Dedifferentiated amniotic fluid mesenchymal stem cell (primary cell): ENCODE measurements around the gene TEKT2.

ENCODE experiments used
- DNase-seq: peaks from one replicate; pipeline ENCODE4 v3.0.0-alpha.2; 2016; ENCODE audit errors: extremely low spot score

The TEKT2 gene

DNA sequence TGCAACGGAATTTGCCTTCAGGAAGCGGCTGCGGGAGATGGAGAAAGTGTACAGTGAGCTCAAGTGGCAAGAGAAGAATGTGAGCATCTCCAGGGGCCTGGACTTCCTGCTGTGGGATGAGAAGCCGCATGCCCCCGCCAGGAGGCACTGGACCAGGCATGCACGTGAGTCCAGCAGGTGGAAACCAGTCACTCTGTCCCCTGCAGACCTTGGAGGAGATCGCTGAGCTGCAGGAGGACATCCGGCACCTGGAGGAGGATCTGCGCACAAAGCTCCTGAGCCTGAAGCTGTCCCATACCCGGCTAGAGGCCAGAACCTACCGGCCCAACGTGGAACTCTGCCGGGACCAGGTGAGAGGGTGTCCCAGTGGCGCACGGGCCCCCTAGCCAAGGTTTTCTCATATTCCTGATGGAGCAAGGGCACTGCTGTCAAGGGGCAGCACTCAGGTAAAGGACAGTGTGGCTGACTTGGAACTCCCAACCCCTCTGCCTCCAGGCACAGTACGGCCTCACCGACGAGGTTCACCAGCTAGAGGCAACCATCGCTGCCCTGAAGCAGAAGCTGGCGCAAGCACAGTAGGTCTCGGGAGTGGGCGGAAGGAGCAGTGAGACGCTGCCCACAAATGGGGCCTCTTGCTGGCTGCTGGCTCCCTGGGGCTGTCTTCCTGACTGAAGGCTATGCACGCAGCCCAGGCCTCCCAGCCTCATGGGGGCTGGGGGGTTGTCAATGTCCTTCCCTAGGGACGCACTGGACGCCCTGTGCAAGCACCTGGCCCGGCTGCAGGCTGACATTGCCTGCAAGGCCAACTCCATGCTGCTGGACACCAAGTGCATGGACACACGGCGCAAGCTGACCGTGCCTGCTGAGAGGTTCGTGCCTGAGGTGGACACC, 3.6 kb downstream of the TEKT2 start:
- DNase-seq: no peak

DNA sequence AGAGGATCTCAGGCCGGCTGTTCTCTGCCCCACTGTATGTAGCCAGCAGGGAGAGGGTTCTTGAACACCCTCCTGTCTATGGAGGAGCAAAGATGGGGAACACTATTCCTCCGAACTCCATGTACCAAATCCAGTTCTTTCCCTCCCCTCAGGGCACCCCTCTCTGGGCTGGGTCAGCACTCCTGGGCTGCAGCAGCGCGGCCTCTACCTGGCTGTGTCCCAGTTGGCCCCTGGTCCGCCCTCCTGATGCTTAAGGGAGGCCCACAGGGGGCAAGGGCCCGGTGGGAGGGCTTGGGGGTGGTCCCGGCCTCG, 4.3 kb downstream of the TEKT2 start:
- DNase-seq: no peak

DNA sequence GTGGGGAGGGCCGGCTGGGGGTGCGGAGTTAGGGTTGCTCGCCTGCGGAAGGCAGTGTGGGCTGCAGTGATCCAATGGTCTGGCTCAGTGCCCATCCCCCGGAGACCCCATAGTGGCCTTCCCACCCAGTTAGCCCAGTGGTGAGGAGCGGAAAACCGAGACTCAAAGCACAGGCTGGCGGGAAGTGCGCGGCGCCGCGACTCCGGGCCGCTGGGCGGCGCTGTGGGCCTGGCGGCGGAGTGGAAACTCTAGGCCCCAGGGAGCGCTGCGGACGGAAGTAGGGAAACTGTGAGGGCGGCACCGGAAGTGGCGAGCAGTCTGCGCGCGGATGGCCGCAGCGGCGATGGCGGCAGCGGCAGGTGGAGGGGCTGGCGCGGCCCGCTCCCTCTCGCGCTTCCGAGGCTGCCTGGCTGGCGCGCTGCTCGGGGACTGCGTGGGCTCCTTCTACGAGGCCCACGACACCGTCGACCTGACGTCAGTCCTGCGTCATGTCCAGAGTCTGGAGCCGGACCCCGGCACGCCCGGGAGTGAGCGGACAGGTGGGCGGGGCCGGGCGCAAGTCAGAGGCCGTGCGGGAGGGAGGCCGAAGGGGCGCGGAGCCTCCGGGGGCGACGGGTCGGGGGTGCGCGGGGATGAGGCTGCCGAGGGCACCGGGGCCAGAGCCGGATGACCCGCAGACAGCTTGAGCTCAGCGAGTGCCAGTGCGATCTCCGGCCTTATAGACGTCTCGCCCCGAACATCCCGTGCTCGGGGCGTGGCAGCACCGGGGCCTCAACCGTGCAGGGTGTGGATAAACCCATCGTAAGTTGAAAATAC, 4.9 kb downstream of the TEKT2 start, which contains the start of gene ADPRS:
TSS of gene ADPRS (plus strand) at position 316 of the 816 bp plus-strand sequence. CDS start at position 329, 13 bp downstream.
- peak; percentile 87 for DNase-seq

DNA sequence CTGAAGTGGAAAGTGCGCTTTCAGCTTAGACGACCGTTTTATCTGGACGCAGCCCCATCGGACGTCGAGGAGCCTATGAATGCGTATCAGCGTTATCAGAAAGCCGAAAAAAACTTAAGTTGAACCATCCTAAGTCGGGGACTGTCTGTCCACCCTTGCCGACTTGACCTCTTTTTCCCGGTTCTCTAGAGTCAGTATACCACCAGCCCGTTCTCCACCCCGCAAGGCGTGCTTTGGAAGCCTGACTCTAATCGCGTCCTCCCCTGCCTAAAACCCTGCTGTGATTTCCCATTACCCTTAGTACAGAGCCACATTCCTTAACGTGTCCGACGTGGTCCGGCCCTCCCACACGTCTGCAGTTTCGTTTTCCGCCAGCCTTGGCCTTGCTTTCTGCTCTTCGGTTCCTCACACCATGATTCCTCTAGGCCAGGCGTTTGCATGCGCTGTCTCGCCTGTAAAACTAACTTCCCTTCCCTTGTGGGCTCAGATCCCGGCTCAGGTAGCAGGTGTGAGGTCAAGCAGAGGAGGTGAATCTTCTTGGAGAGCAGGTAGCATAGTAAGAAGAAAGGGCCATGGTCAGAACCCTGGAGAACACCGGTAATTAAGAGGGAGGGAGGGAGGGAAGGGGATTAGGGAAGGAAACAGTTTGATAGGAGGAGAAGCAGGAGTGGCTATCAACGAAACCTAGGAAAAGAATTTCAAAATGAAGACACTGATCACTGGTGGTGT, 5.7 kb downstream of the TEKT2 start:
- DNase-seq: peak; percentile 29

DNA sequence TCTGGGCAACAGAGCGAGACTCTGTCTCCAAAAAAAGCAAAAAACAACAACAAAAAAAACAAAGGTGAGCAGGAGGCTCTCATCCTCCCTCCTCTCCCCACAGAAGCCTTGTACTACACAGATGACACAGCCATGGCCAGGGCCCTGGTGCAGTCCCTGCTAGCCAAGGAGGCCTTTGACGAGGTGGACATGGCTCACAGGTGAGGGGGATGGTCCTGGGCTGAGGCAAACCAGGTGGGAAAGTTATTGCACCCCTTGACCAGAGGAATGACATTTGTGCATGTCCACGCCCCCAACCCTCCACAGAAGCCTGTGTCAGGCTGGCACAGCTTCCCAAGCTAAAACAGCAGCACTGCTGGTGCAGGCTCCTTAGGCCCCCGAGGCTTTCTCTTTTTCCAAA, 7.2 kb downstream of the TEKT2 start:
- no peak for DNase-seq

DNA sequence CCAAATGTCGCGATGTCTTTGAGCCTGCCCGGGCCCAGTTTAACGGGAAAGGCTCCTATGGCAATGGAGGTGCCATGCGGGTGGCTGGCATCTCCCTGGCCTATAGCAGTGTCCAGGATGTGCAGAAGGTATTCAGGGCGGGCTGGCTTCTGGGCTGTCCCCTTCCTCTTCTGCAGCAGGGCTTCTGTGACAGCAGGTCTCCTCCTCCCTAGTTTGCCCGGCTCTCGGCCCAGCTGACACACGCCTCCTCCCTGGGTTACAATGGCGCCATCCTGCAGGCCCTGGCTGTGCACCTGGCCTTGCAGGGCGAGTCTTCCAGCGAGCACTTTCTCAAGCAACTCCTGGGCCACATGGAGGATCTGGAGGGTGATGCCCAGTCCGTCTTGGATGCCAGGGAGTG, 7.8 kb downstream of the TEKT2 start:
- no peak for DNase-seq

DNA sequence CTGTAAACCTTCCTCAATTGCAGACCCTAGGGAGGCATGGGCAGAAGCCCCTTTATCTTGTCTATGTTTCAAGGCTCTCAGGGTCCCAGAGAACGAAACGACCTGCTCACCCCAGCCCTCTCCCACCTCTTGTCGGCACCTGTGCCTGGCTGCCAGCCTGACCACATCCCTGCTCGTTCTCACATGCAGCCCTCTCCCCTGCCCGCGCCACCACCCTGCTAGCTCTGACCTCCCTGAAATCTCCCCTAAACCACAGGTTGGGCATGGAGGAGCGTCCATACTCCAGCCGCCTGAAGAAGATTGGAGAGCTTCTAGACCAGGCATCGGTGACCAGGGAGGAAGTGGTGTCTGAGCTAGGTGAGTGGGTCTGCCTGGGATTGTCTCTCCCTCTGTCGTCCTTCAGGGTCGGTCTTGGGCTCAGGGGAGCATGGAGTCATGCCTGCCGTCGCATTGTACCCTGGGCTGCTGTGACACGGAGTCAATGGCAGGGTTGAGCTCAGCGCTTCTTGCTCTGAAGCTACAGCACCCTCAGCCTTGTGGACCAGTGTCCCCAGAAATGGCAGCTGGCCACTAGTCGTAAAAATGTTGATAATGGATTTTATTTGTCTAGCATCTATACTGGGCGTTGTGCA, 8.4 kb downstream of the TEKT2 start:
- no peak for DNase-seq

DNA sequence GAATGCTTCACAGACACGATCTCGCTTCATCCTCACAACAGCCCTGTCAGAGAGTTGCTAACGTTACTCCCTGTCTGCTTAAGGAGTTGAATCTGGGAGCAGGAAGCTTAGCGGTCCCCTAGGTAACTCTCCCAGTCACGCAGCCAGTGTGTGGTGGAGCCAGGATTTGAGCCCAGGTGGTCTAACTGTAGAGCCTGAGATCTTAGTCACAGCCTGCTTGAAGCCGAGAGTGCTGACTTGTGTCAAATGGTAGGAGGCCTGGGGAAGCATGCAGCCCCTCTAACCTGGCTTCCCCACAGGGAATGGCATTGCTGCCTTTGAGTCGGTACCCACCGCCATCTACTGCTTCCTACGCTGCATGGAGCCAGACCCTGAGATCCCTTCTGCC, 8.9 kb downstream of the TEKT2 start:
- DNase-seq: no peak

DNA sequence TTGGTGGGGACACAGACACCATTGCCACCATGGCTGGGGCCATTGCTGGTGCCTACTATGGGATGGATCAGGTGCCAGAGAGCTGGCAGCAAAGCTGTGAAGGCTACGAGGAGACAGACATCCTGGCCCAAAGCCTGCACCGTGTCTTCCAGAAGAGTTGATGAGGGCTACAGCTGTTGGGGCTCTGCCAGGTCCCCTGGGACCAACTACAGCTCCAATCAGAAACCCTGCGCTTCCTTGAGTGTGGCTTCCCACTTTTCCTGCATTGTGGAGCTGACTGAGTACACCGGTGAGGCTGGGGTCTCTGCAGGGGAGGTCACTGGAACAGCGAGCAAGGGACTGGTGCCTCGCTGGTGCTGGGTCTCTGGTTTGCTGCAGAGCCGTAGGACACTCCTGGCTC, 9.3 kb downstream of the TEKT2 start:
- DNase-seq: no peak

DNA sequence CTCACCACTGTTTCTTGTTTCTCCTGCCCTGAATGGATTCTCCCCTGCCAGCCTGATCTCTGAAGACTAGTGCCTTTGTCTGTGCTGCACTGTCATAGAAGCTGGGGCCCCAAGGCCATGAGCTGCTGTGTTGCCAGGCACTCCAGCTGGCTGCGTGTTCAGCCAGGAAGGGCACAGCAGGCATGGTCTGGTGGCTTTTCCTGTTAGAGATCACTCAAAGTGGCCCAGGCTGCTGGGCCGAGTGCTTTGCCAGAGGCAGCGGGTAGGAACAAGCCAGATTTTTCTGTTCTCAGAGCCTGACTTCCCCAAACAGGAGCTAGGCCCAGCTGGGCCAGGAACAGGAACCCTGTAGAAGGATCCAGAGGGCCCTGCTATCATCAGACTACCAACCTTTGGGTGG, 10.0 kb downstream of the TEKT2 start:
- DNase-seq: no peak

DNA sequence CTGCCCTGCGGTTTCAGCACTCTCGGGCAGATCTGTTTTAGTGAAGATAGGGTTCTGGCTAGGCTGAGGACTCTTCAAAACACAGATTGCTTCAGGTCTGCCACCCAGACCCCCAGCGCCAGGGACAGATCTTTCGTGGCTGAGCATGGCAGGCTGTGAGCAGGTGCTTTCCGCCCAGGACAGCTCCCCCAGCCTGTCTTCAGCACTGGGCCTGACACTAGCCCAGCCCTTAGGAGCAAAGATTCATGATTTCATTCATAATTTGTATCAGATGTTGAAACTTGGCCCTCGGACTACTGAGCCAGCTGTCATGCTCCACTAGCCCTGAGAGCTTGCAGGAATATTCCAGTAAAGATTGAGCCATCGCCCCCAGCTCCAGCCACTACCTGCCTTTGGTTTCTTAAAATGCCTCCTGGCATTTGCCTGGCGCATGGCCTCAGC, 10.7 kb downstream of the TEKT2 start:
- DNase-seq: no peak

DNA sequence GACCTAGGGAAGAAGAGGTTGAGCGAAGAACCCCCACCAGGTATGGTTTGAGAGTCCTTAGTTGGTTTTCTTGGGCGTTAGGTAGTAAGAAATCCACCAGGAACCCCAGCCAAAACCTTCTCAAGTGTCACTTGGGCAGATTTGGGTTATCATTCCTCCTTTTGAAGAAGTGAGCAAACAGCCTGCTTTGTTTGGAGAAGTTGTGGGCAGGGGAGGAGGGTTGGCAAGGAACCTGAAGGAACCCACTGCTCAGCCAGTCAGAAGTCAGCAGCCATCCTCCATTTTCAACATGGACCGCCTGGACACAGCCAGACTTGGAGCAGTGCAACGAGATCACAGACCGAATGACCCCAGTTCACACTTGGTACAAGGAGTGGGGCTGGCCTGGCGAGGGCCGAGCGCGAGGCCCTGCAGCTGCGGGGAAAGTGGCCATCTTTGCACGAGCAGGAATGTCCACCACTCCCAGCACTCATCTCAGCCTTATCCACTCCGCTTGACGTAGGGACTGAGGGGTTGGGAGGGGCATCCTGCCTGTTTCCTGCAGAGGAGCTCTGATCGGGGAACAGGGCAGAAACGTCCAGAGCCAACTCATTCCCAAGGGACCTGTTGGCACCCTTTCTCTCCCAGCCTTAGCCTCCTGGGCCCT, 12.0 kb downstream of the TEKT2 start:
- DNase-seq: no peak

DNA sequence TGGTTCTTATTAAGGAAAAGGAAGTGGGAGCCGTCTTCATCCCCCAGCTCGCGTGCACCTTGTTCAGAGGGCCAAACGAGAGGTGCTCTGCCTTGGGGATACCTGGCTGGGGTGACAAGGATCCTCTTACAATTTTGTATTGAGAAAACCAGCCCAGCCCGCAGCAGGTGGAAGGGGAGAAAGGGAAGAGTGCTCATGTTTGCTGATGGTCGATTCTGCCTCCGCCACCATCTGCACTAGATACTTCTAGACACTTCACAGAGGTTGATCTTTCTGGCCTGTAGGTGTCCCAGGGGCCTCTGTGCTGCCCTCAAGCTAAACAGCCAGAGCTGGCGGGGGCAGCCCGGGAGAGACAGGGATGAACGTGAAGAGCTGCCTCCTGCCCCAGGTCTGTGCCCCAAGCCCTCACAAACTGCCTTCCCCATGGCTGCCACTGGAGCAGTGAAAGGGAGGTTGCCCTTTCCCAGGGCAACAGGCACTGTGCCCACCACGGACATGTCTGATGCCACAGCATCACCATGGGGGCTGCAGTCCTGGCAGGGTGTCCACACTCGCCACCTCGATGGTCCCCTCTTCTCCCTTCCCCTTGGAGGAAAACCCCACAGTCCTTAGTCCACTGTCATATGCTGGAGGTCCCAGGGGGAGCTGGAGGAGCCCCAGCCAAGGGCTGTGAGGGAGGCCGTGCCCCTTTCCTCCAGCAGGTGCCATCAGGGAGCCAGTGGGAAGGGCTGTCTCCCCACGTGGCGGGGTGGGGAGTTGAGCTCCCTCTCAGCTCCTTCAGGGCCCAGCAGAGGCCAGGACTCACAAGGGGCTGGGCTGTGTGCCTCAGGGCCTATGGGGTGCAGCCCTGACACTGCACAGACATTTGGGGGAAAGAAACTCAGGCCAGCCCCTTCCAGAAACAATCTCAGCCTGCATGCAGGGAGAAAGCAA, 12.9 kb downstream of the TEKT2 start:
- no peak for DNase-seq

DNA sequence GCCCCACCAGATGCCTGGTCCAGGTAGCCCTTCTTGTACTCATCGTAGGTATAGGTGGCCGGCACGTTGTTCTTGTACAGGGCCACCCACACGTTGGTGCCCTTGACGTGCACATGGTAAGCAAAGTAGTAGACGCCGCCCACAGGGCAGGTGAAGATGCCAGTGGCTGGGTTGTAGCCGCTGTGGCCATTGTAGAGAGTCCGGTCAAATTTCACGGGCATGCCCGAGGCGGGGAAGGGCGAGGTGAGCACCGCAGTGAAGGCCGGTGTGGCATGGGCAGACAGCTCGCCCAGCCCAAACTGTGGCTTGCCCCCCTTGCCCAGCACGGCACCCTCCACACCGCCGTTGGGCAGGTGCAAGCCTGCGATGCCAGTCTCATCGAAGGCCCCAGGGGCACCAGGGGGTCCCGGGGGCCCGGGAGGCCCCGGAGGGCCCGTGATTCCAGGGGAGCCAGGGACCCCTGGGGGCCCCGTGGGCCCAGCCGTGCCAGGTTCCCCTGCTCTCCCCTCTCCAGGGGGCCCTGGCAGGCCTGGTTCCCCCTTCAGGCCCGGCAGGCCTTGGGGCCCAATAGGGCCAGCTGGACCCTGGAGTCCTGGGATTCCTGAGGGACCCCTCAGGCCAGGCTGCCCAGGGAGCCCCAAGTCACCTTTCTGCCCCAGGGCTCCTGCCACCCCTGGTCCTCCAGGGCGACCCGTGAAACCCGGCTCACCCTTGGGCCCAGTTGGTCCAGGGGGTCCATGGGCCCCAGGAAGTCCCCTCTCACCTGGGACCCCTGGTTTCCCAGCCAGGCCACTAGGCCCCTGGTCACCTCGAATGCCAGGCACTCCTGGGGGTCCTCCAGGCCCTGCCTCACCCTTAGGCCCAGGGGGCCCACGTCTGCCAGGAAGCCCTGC, 14.0 kb downstream of the TEKT2 start:
- DNase-seq: no peak

DNA sequence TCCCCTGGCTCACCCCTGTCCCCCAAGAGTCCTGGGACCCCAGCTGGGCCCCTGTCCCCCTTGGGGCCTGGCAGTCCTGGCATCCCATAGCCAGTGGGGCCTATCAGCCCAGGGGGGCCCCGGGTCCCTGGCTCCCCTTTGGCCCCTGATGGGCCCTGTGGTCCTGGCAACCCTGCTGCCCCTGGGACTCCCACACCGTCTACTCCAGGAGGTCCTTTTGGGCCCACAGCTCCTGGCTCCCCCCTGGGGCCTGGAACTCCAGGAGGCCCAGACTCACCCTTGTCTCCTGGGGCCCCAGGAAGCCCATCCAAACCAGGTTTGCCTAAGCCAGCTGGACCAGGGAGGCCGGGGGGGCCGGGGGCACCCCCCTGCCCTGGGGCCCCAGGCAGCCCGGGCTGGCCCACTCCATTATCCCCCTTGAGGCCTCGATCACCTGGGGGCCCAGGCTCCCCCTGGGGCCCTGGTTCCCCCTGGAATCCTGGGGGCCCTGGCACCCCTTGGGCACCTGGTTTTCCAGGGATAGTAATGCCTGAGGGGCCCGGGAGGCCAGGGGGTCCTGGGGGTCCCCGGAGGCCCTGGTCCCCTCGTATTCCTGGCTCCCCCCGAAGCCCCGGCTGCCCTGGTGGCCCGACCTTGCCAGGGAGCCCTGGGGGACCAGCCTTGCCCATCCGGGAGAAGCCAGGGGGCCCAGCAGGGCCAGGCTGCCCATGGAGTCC, 14.9 kb downstream of the TEKT2 start:
- no peak for DNase-seq

DNA sequence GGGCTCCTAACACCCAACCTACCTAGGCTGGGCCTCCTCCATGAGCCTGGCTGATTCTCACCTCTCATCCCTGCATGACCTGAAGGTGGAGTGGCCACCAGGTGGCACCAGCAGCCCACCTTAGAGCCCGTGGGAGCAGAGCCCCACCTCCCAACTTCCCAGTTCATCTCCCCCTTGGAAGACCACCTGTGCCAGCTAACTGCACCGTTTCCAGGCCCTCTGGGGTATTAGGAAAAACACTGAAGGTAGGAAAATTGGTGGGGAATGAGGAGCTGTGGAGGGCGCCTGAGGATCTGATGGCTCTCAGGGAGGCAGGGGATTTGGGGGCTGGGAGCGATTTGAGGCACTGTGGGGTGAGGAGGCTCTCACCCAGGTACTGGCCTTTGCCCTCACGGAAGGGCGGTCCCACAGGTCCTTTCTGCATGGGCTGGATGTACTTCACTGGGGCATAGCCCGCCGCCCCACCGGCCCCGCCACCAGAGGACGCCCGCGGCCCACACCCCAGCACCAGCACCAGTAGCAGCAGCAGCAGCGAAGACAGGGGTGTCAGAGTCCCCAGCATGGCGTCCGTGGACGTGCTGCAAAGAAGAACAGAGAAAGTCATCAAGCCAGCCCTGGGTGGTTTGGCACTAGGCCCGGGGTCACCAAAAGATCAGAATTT, 15.9 kb downstream of the TEKT2 start:
- DNase-seq: peak; percentile 52

DNA sequence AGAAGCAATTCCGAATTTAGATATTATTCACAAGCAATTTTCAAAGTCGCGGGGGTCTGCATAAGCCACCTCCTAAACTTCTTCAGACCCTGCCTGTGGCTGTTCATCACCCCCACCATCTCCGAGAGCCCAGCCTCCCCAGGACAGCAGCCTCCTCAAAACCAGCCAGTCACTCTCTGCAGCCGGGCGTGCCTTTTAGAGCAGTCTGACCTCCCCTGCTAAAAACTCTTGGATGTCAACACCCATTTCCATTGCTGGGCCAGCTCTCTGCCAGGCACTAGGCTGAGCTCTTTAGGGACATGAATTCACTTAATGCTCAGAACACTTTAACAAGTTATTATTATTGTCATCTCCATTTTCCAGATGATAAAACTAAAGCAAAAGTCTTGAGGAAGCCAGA, 16.5 kb downstream of the TEKT2 start:
- DNase-seq: no peak

DNA sequence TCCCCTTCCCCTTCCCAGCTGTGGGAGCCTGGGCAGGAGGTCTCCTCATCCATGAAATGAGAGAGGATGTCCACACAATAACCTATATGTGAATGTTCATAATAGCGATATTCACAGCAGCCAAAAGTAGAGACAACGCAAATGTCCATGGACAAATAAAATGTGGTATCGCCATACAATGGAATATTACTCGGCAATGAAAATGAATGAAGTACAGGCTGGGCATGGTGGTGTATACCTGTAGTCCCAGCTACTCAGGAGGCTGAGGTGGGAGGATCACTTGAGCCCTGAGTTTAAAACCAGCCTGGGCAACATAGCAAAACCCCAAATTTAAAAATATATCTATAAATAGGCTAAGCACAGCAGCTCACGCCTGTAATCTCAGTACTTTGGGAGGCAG, 17.7 kb downstream of the TEKT2 start:
- no peak for DNase-seq
